GM08714 (cell line): ENCODE results near the gene LIF.
A peak's percentile ranks its signal among the peaks of the same experiment; 100 is the strongest.

Source experiments
- H3K4me3 ChIP-seq: fragments of 200-500 bp; sonication (Bioruptor generic); 2 replicates; pipeline ENCODE4 v1.5.1; 2014; ENCODE audit warnings: mild to moderate bottlenecking, low read length, inconsistent platforms
- ZNF274 ChIP-seq: IDR thresholded peaks from 2 replicates; pipeline ENCODE4 v1.6.1; 2012; ENCODE audit warnings: mild to moderate bottlenecking, low read depth, low read length

Gene LIF

GRCh38 chr22:30247561-30247960 lies 1.0 kb upstream of the LIF start:
- no peak for TF ChIP-seq ZNF274

GRCh38 chr22:30246814-30247376 lies 336 bp upstream of the LIF start:
- no peak for TF ChIP-seq ZNF274
- H3K4me3 ChIP-seq: peak overlapping the region; percentile 64

More at GRCh38 chr22:30247561-30247960, 1.0 kb upstream of the LIF start:
- H3K4me3 ChIP-seq: no peak overlapping the region

- TF ChIP-seq ZNF274: no peak
- peak overlapping the region; percentile 64; the same call in 1 of the 2 replicates for H3K4me3 ChIP-seq
These were observed 1.2 kb downstream of the LIF start for GRCh38 chr22:30245181-30245984.

- TF ChIP-seq ZNF274: no peak
- H3K4me3 ChIP-seq: no peak overlapping the region
These were observed 1.9 kb downstream of the LIF start for GRCh38 chr22:30244641-30245040.

- H3K4me3 ChIP-seq: no peak overlapping the region
- no peak for TF ChIP-seq ZNF274
These were observed 2.5 kb downstream of the LIF start for GRCh38 chr22:30244066-30244465.

- H3K4me3 ChIP-seq: no peak overlapping the region
- no peak for TF ChIP-seq ZNF274
These were observed 2.9 kb downstream of the LIF start for GRCh38 chr22:30243661-30244060.

GRCh38 chr22:30241576-30242371 lies 4.8 kb downstream of the LIF start:
- H3K4me3 ChIP-seq: no peak overlapping the region
- TF ChIP-seq ZNF274: no peak

- TF ChIP-seq ZNF274: no peak
- no peak overlapping the region for H3K4me3 ChIP-seq
These were observed 5.8 kb downstream of the LIF start for GRCh38 chr22:30240541-30241417.

GRCh38 chr22:30239488-30240405 lies 6.8 kb downstream of the LIF start:
- no peak for TF ChIP-seq ZNF274
- no peak overlapping the region for H3K4me3 ChIP-seq

- H3K4me3 ChIP-seq: no peak overlapping the region
- no peak for TF ChIP-seq ZNF274
These were observed 7.7 kb downstream of the LIF start for GRCh38 chr22:30238661-30239487.

- no peak for TF ChIP-seq ZNF274
These were observed 8.4 kb downstream of the LIF start for GRCh38 chr22:30238136-30238535.

GRCh38 chr22:30236875-30237274 lies 9.7 kb downstream of the LIF start:
- TF ChIP-seq ZNF274: no peak
- H3K4me3 ChIP-seq: no peak overlapping the region

More at GRCh38 chr22:30238136-30238535, 8.4 kb downstream of the LIF start:
- H3K4me3 ChIP-seq: no peak overlapping the region
